Calu3 (cell line): ENCODE results near the gene DMRTA2. TPM values are rescaled to one million over a fixed set of nuclear protein-coding genes. Genes with fewer than 3 reads are reported as not detected.

Experiments used
- BruUV-seq: library from RNA; stranded (reverse); fragments of 400-500 nt; replicated peaks from 2 replicates; lab custom pipeline; 2021; lab: Mats Ljungman, UMichigan
- CTCF ChIA-PET: fragments of 300-600 bp; sonication (Branson Sonifier 250); formaldehyde crosslinking; loops from one replicate; lab custom pipeline; 2022; ENCODE audit warnings: antibody characterized with exemption; lab: Charles Lee
- DNase-seq: peaks from one replicate; pipeline ENCODE4 v3.0.0; 2022
- H3K27ac Mint-ChIP-seq: one replicate; pipeline ENCODE4 v1.8.0; 2022; ENCODE audit warnings: mixed read lengths; ENCODE audit not compliant: unreplicated experiment
- H3K27me3 Mint-ChIP-seq: one replicate; pipeline ENCODE4 v1.8.0; 2022; ENCODE audit warnings: mixed read lengths; ENCODE audit not compliant: unreplicated experiment
- H3K36me3 Mint-ChIP-seq: one replicate; pipeline ENCODE4 v1.8.0; 2022; ENCODE audit warnings: mild to moderate bottlenecking, moderate library complexity, mixed read lengths; ENCODE audit not compliant: insufficient read depth, unreplicated experiment
- H3K4me1 Mint-ChIP-seq: one replicate; pipeline ENCODE4 v1.8.0; 2022; ENCODE audit warnings: mild to moderate bottlenecking, low read depth, mixed read lengths; ENCODE audit not compliant: unreplicated experiment
- H3K4me3 Mint-ChIP-seq: one replicate; pipeline ENCODE4 v1.8.0; 2022; ENCODE audit warnings: mild to moderate bottlenecking, low read depth, moderate library complexity, mixed read lengths; ENCODE audit not compliant: unreplicated experiment
- H3K9me3 Mint-ChIP-seq: one replicate; pipeline ENCODE4 v1.8.0; 2022; ENCODE audit warnings: low read depth, mixed read lengths; ENCODE audit not compliant: unreplicated experiment
- intact Hi-C: fragments of 100-400 bp; cut with micrococcal nuclease; formaldehyde crosslinking; loops from one replicate; pipeline ENCODE4 v1.10.0; 2022; ENCODE audit not compliant: unreplicated experiment
- total RNA-seq: library from RNA; stranded (reverse); gene quantifications from 2 replicates; pipeline ENCODE4 v1.2.3, GENCODE V29; 2022
- TF ChIP-seq, protein P1 (sequence below): fragments of 200-600 bp; IDR thresholded peaks from one replicate; pipeline ENCODE4 v1.8.0; 2022; ENCODE audit warnings: antibody characterized with exemption; ENCODE audit not compliant: unreplicated experiment

DMRTA2 gene
- total RNA-seq, 1 experiment from 2014 or later, result 0.19 TPM

DNA sequence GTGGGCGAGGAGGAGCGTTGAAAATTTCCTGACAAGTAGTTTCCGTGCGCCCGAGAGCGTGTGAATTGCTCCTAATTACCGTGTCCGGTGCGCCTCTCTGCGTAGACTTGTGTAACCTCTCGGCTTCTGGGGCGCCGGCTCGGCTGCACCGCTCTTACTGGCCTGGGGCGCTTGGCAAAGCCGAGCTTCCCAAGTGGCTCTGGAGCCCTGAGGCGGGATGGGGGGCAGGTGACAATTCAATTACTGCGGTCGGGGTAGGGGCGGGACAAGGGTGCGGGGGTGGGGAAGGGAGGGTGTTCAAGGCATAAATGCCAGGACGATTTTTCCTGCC lies 392 bp upstream of the DMRTA2 start:
- peaks cover 71% of the 10 kb centered on the region for H3K27me3 Mint-ChIP-seq
- CTCF ChIA-PET, result no interaction called here
- no peaks in the 10 kb centered on the region for H3K9me3 Mint-ChIP-seq
- H3K27ac Mint-ChIP-seq, result no peak overlapping the region
- BruUV-seq, result no TSS peak
- intact Hi-C loops, result no loop called here
- peaks cover 14% of the 10 kb centered on the region for H3K36me3 Mint-ChIP-seq
- TF ChIP-seq, protein P1, sequence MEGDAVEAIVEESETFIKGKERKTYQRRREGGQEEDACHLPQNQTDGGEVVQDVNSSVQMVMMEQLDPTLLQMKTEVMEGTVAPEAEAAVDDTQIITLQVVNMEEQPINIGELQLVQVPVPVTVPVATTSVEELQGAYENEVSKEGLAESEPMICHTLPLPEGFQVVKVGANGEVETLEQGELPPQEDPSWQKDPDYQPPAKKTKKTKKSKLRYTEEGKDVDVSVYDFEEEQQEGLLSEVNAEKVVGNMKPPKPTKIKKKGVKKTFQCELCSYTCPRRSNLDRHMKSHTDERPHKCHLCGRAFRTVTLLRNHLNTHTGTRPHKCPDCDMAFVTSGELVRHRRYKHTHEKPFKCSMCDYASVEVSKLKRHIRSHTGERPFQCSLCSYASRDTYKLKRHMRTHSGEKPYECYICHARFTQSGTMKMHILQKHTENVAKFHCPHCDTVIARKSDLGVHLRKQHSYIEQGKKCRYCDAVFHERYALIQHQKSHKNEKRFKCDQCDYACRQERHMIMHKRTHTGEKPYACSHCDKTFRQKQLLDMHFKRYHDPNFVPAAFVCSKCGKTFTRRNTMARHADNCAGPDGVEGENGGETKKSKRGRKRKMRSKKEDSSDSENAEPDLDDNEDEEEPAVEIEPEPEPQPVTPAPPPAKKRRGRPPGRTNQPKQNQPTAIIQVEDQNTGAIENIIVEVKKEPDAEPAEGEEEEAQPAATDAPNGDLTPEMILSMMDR, result no peak
- H3K4me1 Mint-ChIP-seq, result peaks cover 21% of the 10 kb centered on the region
- no peak for DNase-seq
- H3K4me3 Mint-ChIP-seq, result no peak overlapping the region

GRCh38 chr1:50422675-50422945 lies 633 bp downstream of the DMRTA2 start:
- intact Hi-C loops, result no loop called here
- H3K4me1 Mint-ChIP-seq, result peaks cover 13% of the 10 kb centered on the region
- H3K27ac Mint-ChIP-seq, result no peak overlapping the region
- BruUV-seq, result no TSS peak
- no peaks in the 10 kb centered on the region for H3K9me3 Mint-ChIP-seq
- no peak for DNase-seq
- TF ChIP-seq, protein P1, result no peak
- H3K4me3 Mint-ChIP-seq, result no peak overlapping the region
- H3K36me3 Mint-ChIP-seq, result peaks cover 21% of the 10 kb centered on the region
- CTCF ChIA-PET, result no interaction called here
- peaks cover 68% of the 10 kb centered on the region for H3K27me3 Mint-ChIP-seq

- TF ChIP-seq, protein P1, result no peak
- no peak for DNase-seq
- Mint-ChIP-seq H3K36me3 (peaks cover 15% of the 10 kb centered on the region), H3K9me3 (no peaks in the 10 kb centered on the region), H3K27ac (no peak overlapping the region), H3K27me3 (peaks cover 68% of the 10 kb centered on the region), H3K4me1 (peaks cover 8% of the 10 kb centered on the region), H3K4me3 (no peak overlapping the region)
- BruUV-seq, result no TSS peak
- CTCF ChIA-PET, result no interaction called here
- intact Hi-C loops, result no loop called here
Measured at GRCh38 chr1:50421768-50422674, 1.2 kb downstream of the DMRTA2 start.

DNA sequence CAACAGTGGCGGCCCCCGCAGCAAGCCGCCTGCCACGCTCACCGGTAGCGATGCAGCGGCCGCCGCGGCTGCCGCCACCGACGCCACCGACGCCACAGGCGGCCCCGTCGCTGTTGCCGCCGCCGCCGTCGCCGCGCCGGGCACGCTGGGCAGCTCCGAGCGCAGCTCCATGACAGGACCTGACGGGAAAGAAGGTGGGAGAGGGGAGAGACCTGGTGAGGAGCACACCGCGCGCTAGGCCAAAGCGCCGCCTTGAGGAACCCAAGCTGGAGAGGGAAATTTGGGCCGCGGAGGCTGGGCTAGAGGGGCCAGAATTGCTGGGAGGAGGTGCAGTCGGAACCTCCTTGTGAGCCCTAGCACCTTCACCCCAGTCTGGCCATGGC lies 1.9 kb downstream of the DMRTA2 start:
- Mint-ChIP-seq H3K4me1 (peaks cover 8% of the 10 kb centered on the region), H3K9me3 (no peaks in the 10 kb centered on the region), H3K27ac (no peak overlapping the region), H3K36me3 (peaks cover 15% of the 10 kb centered on the region), H3K27me3 (peaks cover 68% of the 10 kb centered on the region), H3K4me3 (no peak overlapping the region)
- TF ChIP-seq, protein P1, result no peak
- CTCF ChIA-PET, result no interaction called here
- no TSS peak for BruUV-seq
- no peak for DNase-seq
- intact Hi-C loops, result no loop called here
